Measurements from ENCODE around the gene MTMR10. TPM values are rescaled to one million over a fixed set of nuclear protein-coding genes. Genes with fewer than 3 reads are reported as not detected.

The MTMR10 gene
- total and polyA plus RNA-seq, 7 donors, result 11.4 to 31.0 (median 24.3) TPM

DNA sequence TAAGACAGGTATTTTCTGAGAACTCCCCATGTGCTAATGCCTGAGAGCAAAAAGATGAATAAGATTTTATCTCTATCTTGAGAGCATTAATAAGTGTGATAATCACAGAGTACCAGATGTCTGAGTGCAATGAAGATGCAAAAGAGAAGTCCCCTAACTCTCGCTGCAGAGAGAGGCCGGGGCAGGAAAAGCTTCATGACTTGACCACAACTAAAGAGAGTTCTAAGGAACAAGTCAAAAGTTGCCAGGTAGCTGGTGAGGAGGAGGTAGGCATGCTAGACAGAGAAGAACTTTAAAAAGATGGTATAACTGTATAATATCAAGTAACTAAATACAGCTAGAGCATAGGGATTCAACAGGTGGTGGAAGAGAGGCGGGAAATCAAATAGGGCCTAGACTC, 28.8 kb downstream of the MTMR10 start:
- no peak for TF ChIP-seq POLR2AphosphoS5 (IDR thresholded peaks at IDR 0.05)
- TF ChIP-seq, protein P1, sequence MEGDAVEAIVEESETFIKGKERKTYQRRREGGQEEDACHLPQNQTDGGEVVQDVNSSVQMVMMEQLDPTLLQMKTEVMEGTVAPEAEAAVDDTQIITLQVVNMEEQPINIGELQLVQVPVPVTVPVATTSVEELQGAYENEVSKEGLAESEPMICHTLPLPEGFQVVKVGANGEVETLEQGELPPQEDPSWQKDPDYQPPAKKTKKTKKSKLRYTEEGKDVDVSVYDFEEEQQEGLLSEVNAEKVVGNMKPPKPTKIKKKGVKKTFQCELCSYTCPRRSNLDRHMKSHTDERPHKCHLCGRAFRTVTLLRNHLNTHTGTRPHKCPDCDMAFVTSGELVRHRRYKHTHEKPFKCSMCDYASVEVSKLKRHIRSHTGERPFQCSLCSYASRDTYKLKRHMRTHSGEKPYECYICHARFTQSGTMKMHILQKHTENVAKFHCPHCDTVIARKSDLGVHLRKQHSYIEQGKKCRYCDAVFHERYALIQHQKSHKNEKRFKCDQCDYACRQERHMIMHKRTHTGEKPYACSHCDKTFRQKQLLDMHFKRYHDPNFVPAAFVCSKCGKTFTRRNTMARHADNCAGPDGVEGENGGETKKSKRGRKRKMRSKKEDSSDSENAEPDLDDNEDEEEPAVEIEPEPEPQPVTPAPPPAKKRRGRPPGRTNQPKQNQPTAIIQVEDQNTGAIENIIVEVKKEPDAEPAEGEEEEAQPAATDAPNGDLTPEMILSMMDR (IDR thresholded peaks at IDR 0.05), result no peak
- TF ChIP-seq POLR2A (IDR thresholded peaks at IDR 0.05), result no peak
- TF ChIP-seq EP300 (IDR thresholded peaks at IDR 0.05), result no peak
- no peak overlapping the region for H3K27ac ChIP-seq
- intact Hi-C loops (cut with DNase I), result no loop called here
- peaks cover 6 to 70% (median 23%) of the 10 kb centered on the region in 4 donors for H3K36me3 ChIP-seq
- no peaks in the 10 kb centered on the region for H3K9me3 ChIP-seq
- peaks cover 0 to 7% (median 0%) of the 10 kb centered on the region in 4 donors for H3K4me1 ChIP-seq
- WGBS, 2 donors, result 85 to 97% methylated on average over 3 of the region's 3 CpGs
- no peak for DNase-seq
- H3K4me3 ChIP-seq, result no peak overlapping the region
- no peaks in the 10 kb centered on the region for H3K27me3 ChIP-seq

DNA sequence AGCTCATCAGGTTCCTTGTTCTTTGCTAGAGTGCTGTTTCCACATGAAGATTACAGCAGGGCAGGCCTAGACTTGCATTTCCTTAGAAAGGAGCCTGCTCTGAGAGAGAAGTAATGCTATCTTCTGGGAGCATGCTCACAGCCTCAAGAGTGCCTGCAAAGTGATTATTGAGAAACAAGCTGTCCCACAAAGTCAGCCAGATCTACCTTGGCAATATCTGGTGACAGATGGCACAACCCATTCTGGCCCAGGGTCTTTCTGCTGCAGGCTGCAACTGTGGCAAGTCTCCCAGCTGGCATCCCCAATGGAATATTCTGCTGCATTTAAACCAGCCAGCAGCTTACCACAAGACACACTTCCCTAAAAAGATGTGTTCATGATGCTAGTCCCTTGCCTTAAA, 29.3 kb downstream of the MTMR10 start:
- Histone ChIP-seq H3K36me3 (peaks cover 9 to 70% (median 25%) of the 10 kb centered on the region in 4 donors), H3K4me3 (no peak overlapping the region), H3K27ac (no peak overlapping the region), H3K4me1 (peaks cover 0 to 7% (median 0%) of the 10 kb centered on the region in 4 donors), H3K9me3 (no peaks in the 10 kb centered on the region), H3K27me3 (no peaks in the 10 kb centered on the region)
- intact Hi-C loops (cut with DNase I), result no loop called here
- TF ChIP-seq, protein P1 (IDR thresholded peaks at IDR 0.05), result no peak
- TF ChIP-seq EP300 (IDR thresholded peaks at IDR 0.05) (no peak), POLR2A (IDR thresholded peaks at IDR 0.05) (no peak), POLR2AphosphoS5 (IDR thresholded peaks at IDR 0.05) (no peak)
- DNase-seq, result no peak

DNA sequence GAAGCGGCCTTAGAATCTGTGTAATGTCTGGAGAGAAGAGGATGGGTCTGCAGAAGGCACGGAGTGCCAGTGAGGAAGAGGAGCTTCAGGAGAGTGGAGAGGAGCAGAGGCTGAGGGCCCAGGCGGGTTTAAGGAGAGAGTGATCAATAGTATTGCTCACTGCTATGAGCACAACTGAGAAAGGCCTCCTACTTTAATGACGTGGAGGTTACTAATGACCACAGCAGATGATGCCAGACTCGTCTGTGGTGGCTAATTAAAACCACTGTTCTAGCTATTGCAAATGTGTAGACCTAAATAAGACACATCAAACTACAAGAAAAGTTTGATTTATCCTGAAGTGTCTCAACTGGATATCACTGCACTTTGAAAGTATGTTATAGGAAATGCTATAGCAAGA, 33.2 kb downstream of the MTMR10 start:
- TF ChIP-seq, protein P1 (IDR thresholded peaks at IDR 0.05), result no peak
- intact Hi-C loops (cut with DNase I), result no loop called here
- Histone ChIP-seq H3K4me1 (no peaks in the 10 kb centered on the region), H3K27me3 (no peaks in the 10 kb centered on the region), H3K36me3 (peaks cover 22 to 85% (median 33%) of the 10 kb centered on the region in 4 donors), H3K9me3 (no peaks in the 10 kb centered on the region), H3K4me3 (no peak overlapping the region), H3K27ac (no peak overlapping the region)
- 94% methylated on average over 5 of the region's 5 CpGs for WGBS, 2 donors
- no peak for DNase-seq

DNA sequence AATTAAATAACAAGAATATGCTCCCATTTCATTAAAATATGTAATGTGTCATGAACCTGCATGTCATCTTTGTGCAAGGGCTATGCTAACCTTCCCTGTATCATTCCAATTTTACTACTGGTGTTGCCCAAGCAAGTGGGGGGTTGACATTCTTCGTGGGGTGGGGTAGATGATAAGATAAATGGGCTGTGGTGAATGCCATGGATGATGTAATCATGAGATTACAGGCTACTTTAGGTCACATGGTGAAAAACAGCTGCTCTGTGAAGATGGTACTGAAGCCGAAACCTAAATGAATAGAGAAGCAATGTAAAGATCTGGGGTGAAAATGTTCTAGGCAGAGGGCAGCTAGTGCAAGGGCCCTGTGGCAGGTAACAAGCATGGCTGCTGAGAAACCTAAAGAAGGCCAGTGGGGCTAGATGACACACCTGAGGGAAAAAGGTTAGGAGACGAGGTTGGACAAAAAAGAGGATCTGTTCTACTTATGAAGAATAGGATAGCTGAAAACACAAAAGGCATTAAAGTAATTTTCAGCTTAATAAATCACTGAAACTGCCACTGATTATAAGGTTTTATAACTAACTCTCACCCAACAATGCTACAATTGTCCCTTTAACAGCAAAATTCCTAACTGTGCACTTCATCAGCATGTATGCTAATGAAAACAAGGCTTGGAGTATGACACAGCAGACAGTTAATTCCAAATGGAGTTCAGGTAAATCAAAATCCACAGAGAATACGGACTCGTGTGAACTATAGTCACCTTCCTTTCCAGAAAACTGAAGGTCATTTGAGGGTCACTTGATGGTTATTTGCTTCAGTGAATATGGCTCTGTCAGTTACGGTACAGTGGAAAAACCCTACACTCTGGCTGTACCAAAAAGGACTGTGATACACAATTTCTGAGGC, 35.0 kb downstream of the MTMR10 start:
- H3K9me3 ChIP-seq, result no peaks in the 10 kb centered on the region
- intact Hi-C loops (cut with DNase I), result no loop called here
- peaks cover 39 to 97% (median 50%) of the 10 kb centered on the region in 4 donors for H3K36me3 ChIP-seq
- no peak for DNase-seq
- no peak overlapping the region for H3K4me3 ChIP-seq
- H3K4me1 ChIP-seq, result no peaks in the 10 kb centered on the region
- no peak for TF ChIP-seq EP300 (IDR thresholded peaks at IDR 0.05)
- no peak for TF ChIP-seq POLR2A (IDR thresholded peaks at IDR 0.05)
- no peak for TF ChIP-seq POLR2AphosphoS5 (IDR thresholded peaks at IDR 0.05)
- TF ChIP-seq, protein P1 (IDR thresholded peaks at IDR 0.05), result no peak
- WGBS, 2 donors, result 87 to 90% methylated on average over 6 of the region's 6 CpGs
- H3K27me3 ChIP-seq, result no peaks in the 10 kb centered on the region
- H3K27ac ChIP-seq, result no peak overlapping the region

Data from sigmoid colon (tissue), 7 donors.